DMS 273 (cell line): Measurements from ENCODE around the gene SLC6A16.
"Not testable (repeated sequence)": the region's sequence is repeated elsewhere in the genome, so short reads cannot be mapped to it uniquely, and the experiment has no call there.

ENCODE experiments used
- DNase-seq: peaks from one replicate; lab custom pipeline; 2025; ENCODE audit not compliant: unreplicated experiment; lab: John Stamatoyannopoulos, UW

The SLC6A16 gene

DNA sequence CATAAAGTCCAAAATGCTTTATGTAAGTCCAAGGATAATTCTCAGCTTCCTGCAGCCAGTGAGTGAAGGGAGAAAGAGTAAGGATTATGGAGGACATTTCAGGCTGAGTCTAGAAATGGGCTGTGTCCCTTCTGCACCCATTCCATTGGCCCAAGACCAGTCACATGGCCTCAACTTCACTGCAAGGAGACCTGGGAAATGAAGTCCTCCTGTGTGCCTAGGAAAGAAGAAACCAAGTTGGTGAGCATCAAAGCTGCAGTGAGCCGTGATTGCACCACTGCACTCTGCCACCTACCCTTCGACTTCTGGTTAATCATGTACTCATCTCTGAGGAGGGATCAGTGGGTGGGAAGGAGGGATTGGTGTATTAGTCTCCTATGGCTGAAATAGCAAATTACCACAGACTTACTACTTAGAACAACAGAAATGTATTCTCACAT is 6.6 kb upstream of the SLC6A16 start:
- DNase-seq: peak; percentile 85

DNA sequence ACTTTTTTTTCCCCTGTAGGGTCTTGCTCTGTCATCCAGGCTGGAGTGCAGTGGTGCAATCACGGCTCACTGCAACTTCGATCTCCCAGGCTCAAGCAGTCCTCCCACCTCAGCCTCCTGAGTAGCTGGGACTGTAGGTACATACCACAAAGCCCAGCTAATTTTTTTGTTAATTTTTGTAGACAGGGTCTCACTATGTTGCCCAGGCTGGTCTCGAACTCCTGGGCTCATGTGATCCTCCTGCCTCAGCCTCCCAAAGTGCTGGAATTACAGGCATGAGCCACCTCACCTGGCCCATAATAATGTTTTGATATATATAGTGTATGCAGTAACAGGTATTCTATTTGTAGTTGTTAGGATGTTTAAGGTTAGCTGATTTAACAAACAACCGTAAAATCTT is 6.2 kb upstream of the SLC6A16 start:
- not testable (repeated sequence) for DNase-seq

DNA sequence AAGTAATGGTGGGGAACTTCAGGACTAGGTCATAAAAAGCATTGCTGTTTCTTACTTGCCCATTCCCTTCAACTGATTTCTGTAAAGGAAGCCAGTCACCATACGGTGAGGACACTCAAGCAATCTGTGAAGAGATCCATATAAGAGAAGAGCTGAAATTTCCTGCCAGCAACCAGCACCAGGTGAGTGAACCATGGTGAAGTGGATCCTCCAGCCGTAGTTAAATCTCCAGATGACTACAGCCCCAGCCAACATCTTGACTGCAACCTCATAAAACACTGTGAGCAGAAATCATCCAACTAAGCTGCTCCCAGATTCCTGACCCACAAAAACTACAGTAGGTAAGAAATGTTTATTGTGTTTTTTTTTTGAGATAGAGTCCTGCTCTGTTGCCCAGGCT is 3.8 kb upstream of the SLC6A16 start:
- DNase-seq: no peak

DNA sequence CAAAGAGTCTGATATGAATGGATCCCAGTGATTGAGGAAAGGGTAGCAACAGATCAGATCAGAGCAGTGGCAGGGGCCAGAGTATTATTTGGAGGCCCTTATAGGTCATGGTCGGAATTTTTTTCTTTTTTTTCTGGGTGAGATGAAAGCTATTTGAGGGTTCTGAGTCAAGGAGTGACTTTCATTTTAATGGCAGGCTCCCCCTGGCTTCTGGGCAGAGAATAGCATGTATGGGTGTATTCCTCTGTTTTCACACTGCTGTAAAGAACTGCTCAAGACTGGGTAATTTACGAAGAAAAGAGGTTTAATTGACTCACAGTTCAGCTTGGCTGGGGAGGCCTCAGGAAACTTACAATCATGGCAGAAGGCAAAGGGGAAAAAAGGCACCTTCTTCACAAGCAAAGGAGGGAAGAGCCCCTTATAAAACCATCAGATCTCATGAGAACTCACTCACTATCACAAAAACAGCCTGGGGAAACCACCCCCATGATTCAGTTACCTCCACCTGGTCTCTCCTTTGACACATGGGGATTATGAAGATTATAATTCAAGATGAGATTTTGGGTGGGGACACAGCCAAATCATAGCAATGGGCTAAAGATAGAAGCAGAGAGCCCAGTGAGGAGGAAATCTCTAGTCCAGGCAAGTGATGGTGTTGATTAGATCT is 3.0 kb upstream of the SLC6A16 start:
- peak; percentile 50 for DNase-seq

DNA sequence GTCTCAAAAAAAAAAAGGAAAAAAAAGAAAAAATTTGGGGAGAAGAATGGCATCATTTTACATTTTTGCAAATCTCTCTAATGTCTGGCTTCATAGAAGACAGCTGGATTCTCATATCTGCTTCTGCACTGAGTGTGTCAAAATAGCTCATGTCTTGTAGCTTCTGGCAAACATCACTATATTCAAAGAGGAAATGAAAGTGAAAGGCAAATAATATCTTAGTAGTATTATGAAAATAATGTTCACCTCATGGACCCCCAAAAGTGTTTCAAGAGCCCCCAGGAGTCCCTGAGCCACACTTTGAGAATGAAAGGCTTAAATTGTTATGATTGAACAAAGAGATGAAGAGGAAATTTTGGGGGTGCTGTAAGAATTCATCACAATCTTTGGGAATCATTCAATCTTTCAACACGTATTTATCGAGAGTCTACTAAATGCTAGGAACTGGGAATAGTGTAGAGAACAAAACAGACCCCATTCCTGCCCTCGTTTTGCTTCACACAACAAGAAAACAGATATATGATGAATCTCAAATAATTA is 1.2 kb upstream of the SLC6A16 start:
- no peak for DNase-seq

DNA sequence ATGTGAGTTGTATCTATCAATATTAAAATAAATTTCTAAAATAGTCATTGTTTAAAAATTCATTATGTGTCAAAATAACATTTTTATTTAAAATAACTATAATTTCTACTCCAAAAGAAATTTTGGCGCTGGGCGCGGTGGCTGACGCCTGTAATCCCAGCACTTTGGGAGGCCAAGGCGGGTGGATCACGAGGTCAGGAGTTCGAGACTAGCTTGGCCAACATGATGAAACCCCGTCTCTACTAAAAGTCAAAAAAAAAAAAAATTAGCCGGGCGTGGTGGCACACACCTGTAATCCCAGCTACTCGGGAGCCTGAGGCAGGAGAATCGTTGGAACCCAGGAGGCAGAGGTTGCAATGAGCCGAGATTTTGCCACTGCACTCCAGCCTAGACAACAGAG is 765 bp upstream of the SLC6A16 start:
- not testable (repeated sequence) for DNase-seq

DNA sequence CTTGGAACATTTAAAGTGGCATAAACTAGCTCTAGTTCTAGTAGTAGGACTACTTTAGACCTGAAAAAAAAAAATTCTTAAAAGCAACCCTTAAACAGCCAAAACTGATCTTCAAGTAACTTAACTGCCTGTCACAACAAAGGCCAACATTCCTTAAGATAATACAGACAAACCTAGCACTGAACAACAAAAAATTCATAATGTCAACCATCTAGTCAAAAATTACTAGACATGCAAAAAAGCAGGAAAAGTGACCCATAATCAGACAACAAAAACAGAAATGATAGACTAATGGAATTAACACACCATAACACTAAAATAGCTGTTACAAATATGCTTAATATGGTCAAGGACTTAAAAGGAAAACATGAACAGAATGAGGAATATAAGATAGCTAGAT is 6.7 kb downstream of the SLC6A16 start:
- DNase-seq: no peak

DNA sequence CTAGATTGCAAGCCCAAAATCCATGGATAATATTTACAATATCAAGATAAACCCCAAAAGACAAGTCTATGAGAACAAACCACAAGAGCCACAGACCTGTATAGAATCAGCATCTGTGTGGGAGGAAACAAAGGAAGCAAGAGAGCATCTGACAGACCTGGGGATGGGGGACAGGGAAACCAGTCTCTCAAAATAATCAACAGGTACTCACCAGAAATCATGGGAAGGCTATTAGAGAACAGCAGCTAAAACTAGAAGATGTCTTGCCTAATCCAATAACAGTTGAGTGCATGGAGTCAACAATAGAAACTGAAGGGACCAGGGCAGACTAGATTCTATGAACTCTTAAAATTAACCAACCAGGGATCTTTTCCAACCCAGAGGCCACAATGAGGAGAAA is 8.7 kb downstream of the SLC6A16 start:
- no peak for DNase-seq

DNA sequence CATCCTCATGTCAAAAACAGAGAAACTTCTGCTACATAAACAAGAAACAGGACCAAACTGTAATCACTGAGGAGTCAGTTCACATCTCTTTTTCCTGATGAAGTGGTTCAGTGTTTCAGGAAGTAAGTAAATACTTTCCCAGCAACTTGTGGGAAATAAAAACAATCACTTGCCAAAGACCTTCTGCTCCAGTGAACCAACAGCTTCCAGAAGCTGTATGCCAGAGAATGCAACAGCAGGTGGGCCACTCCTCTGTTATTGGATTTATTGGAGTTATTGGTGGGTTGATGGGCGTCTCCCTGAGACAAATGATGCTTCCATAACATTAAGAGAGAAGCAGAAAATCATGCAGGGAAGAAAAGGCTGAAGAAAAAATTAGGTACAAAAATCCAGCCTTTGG is 9.9 kb downstream of the SLC6A16 start:
- DNase-seq: peak; percentile 24

DNA sequence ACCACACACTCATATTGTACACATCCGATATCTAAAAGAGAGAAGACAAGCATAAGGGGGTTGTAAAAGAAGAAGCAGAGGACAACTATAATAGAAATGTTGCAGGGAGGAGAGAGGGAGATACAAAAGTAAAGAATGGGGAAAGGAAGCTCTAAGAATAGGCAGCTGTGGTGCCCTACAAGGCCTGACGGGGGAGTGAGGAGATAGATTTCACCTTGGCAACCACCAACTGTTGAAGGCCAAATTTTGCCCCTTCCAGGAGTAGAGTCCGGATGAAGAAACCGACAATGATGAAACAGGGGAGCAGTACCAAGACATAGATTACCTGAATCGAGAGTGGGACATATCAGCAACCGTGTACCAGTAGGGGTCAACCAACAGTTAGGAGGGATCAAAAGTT is 15.9 kb downstream of the SLC6A16 start:
- no peak for DNase-seq

DNA sequence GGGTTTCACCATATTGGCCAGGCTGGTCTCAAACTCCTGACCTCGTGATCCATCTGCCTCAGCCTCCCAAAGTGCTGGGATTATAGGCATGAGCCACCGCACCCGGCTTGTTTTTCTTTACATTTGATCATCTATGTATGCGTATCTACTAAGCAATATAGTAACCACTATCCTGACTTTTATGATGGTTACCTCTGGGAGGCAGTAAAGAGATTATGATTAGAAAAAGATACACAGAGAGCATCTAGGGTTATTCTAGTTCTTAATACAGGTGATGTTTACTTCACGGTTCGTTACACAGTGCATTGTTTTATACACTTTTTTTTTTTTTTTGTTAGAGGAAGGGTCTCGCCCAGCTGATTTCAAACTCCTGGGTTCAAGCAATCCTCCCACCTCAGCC is 18.3 kb downstream of the SLC6A16 start:
- DNase-seq: not testable (repeated sequence)

DNA sequence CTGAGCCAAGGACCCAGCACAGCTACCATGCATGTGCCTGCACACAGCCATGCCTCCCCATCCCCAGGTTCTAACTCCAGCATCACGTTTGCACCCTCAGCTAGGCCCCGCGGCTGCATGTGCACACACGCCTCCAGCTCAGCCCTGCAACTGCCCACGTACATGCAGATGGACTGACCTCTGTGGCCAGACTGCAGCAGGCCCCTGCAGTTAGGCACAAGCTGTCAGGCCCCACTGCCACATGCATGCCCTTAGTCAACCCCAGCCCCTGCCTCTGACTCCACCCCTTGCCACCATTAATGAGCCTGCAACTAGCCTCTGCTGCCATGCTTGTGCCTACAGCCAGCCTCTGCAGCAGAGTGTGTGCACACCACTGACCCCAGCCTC is 23.1 kb downstream of the SLC6A16 start:
- no peak for DNase-seq

DNA sequence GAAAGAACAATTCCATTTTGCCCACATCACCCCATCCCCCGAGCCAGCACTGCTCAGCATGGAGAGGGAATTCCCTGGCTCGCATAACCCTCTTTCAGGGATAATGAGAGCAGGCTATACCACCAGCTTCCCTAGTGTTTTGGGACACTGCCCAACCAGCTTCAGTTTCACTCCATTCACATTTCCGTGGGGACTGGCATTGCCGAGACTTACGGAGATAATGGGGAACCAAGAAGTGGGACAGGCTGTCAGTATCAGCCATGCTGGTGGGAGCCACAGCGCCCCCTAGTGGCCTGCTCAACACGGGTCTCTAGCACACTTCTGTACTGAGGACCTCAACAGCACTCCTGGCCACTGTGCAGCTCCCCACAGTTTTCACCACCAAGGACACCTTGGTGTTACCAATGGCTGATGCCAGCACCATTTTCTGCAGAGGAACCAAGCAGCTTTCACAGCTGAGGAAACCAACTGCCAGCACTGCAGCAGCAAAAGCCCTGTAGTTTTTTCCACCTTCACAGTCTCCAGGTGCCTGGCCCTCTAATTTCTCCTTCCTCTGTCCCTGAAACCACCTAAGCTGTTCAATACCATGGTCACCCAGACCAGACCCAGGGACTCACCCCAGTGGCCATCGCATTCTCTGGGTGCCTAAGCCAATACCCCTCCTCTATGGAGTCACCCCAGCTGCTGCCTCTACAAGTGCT is 23.7 kb downstream of the SLC6A16 start:
- peak; percentile 92 for DNase-seq

DNA sequence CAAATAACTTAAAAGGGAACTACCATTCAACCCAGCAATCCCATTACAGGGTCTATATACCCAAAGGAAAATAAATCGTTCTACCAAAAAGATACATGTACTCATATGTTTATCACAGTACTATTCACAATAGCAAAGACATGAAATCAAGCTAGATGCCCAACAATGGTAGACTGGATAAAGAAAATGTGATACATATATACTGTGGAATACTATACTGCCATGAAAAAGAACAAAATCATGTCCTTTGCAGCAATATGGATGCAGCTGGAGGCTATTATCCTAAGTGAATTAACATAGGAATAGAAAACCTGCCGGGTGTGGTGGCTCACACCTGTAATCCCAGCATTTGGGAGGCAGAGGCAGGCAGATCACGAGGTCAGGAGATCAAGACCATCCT is 26.3 kb downstream of the SLC6A16 start:
- not testable (repeated sequence) for DNase-seq

DNA sequence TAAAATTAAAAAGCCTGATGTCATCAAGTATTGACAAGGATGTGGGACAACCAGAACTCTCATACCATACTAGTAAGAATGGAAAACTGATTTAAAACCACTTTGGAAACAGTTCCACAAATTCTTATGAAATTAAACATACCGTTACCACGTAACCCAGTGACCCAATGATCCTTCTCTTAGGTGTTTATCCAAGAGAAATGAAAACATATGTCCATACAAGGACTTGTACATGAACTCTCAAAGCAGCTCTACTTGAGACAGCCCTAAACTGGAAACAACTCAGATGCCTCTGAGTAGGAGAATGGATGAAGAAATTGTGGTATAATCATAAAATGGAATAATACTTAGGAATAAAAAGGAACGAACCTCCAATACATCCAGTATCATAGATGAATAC is 27.6 kb downstream of the SLC6A16 start:
- no peak for DNase-seq

DNA sequence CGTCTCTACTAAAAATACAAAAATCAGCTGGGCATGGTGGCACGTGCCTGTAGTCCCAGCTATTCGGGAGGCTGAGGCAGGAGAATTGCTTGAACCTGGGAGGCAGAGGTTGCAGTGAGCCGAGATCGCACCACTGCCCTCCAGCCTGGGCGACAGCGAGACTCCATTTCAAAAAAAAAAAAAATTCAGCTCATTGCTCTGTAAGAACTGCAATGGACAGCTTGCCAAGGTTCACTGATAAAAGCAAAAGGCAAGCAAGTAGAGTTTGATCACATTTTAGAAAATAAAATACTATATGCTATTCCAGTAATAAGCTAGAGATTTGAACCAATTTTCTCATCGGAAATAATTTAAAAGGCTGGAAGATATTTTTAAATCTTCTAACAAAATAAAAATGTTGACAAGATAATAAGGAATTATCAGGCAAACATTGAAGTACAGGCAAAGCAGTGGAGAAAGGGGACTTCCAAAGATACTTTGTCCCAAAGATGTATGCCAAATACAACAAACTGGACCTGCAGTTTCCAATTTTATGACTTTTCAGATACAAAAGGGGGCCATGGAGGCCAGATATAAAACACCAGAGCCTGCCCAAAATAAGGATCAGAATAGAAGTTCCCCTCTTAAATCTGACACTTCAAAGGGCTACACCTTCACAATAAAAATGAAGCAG is 29.6 kb downstream of the SLC6A16 start:
- no peak for DNase-seq

DNA sequence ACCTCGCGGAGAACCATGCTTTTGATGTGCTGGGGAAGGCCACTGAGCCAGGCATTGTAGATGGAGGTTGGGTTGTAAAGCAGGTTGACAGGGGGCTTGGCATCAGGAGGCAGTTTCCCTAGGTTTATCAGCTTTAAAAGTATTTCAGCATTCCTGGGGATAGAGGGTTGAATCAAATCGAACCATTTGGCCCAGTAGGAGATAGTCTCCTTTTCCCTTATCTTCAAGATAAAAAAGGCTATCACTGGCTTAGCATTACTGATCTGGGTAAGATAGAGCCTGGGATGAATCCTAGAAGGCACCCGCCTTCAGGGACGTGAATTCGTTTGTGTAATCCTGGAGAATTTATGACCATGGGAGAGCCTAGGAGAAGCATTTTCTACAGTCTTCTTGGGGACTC is 30.6 kb downstream of the SLC6A16 start:
- DNase-seq: no peak

DNA sequence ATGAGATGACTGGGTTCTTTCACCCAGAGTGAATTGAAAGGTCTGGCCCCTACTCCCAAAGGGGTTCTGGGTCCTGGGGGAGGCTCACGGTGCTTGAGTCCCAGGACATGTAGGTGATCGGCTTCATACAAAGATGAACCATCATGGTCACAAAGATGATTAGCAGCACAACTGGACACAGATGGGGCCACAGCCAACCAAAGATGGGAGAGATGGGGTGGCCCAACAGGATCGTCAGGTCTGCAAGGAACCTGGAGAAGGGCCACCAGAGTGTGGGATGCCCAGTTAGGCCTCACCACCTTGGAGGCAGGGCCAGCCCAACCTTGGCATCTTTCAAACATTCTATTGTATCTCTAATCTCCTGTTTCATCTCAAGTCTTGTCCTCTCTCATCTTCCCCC is 34.5 kb downstream of the SLC6A16 start:
- no peak for DNase-seq

DNA sequence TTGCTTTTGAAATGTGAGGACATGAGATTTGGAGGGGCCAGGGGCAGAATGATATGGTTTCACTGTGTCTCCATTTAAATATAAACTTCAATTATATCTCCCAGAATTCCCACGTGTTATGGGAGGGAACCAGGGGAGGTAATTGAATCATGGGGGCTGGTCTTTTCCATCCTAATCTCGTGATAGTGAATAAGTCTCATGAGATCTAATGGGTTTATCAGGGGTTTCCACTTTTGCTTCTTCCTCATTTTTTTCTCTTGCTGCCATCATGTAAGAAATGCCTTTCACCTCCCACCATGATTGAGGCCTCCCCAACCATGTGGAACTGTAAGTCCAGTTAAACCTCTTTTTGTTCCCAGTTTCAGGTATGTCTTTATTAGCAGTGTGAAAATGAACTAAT is 35.7 kb downstream of the SLC6A16 start:
- not testable (repeated sequence) for DNase-seq

DNA sequence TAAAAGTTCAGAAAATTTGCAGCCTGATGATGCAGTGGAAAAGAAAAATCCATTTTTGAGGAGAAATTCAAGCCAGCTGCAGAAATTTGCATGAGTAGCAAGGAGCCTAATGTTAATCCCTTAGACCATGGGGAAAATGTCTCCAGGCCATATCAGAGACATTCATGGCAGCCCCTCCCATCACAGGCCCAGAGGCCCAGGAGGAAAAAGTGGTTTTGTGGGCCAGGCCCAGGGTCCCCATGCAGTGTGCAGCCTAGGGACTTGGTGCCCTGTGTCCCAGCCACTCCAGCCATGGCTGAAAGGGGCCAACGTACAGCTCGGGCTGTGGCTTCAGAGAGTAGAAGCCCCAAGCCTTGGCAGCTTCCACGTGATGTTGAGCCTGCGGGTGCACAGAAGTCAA is 36.8 kb downstream of the SLC6A16 start:
- DNase-seq: not testable (repeated sequence)

DNA sequence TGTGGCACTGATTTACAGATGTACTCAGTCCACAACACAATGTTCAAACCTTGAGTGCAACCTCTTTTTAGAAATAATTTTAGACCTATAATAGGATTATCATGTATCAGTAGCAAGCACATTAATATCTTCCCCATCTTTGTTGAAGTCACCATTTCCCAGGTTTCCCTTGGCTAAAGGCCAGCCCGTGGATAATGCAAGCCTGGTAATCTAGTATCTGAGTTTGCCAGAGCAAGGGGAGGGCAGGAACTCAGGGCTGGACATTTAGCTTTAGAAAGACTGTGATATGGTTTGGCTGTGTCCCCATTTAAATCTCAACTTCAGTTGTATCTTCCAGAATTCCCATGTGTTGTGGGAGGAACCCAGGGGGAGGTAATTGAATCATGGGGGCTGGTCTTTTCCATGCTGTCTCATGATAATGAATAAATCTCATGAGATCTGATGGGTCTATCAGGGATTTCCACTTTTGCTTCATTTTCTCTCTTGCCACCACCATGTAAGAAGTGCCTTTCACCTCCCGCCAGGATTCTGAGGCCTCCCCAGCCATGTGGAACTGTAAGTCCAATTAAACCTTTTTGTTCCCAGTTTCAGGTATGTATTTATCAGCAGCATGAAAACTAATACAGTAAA is 37.7 kb downstream of the SLC6A16 start:
- no peak for DNase-seq

DNA sequence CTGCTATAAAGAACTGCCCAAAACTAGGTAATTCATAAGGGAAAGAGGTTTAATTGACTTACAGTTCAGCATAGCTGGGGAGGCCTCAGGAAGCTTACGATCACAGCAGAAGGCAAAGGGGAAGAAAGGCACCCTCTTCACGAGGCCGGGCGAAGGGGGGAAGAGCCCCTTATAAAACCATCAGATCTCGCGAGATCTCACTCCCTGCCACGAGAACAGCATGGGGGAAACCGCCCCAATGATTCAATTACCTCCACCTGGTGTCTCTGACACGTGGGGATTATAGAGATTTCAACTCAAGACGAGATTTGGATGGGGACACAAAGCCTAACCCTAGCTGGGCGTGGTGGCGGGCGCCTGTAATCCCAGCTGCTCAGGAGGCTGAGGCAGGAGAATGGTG is 42.8 kb downstream of the SLC6A16 start:
- no peak for DNase-seq
